Measurements from ENCODE around the gene SLC7A1.

SLC7A1 gene

DNA sequence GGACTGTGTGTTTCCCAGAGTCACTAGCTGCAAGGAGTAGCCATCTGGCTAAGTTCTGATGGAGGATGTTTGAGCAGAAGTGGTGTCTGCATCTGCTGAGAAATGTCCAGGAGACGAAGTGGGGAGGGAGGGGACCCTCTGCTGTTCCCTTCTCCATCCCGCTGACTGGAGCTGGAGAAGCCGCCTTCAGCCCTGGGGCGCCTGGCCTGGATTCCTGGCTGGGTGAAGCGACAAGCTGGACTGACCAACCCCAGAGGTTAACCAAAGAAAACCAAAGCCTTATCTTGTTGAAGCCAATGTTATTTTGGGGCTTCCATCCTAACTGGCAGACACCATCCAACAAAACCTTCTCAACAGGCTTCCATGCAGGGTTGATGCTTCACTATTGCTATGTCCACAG, 67.6 kb downstream of the SLC7A1 start:
- peaks cover 4% of the 10 kb centered on the region; the same call in 1 of the 2 replicates for H4K20me1 ChIP-seq (ENCODE audit: low read depth, low read length)
- no peak overlapping the region for H3K4me2 ChIP-seq (ENCODE audit: low read depth, low read length, poor library complexity, severe bottlenecking)
- no peaks in the 10 kb centered on the region for H3F3A ChIP-seq (ENCODE audit: insufficient read depth)
- no peak overlapping the region for H3K9ac ChIP-seq (ENCODE audit: low read length)
- H3K9me3 ChIP-seq (ENCODE audit: insufficient read depth, low read length) = no peaks in the 10 kb centered on the region
- no peaks in the 10 kb centered on the region for H3K79me2 ChIP-seq (ENCODE audit: insufficient read depth, low read length)
- H2AFZ ChIP-seq (ENCODE audit: low read depth, low read length, severe bottlenecking) = no peak overlapping the region
- no peak for TF ChIP-seq EZH2phosphoT487 (conservative IDR thresholded peaks at IDR 0.05; ENCODE audit: low read length)
- TF ChIP-seq, protein P1, sequence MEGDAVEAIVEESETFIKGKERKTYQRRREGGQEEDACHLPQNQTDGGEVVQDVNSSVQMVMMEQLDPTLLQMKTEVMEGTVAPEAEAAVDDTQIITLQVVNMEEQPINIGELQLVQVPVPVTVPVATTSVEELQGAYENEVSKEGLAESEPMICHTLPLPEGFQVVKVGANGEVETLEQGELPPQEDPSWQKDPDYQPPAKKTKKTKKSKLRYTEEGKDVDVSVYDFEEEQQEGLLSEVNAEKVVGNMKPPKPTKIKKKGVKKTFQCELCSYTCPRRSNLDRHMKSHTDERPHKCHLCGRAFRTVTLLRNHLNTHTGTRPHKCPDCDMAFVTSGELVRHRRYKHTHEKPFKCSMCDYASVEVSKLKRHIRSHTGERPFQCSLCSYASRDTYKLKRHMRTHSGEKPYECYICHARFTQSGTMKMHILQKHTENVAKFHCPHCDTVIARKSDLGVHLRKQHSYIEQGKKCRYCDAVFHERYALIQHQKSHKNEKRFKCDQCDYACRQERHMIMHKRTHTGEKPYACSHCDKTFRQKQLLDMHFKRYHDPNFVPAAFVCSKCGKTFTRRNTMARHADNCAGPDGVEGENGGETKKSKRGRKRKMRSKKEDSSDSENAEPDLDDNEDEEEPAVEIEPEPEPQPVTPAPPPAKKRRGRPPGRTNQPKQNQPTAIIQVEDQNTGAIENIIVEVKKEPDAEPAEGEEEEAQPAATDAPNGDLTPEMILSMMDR (IDR thresholded peaks at IDR 0.05; ENCODE audit: insufficient read depth, low read length, poor library complexity, severe bottlenecking) = no peak
- H3K36me3 ChIP-seq (ENCODE audit: low read length) = peaks cover 18% of the 10 kb centered on the region; the same call in 1 of the 2 replicates
- H3K9me2 ChIP-seq (replicated peaks; ENCODE audit: insufficient read depth, low read length) = no peaks in the 10 kb centered on the region
- no peak overlapping the region for H3K4me3 ChIP-seq (ENCODE audit: insufficient read depth, low read length, poor library complexity, severe bottlenecking)
- H3K27me3 ChIP-seq (ENCODE audit: low read length) = no peaks in the 10 kb centered on the region
- no peak overlapping the region for H3K27ac ChIP-seq (ENCODE audit: low read depth, low read length)

DNA sequence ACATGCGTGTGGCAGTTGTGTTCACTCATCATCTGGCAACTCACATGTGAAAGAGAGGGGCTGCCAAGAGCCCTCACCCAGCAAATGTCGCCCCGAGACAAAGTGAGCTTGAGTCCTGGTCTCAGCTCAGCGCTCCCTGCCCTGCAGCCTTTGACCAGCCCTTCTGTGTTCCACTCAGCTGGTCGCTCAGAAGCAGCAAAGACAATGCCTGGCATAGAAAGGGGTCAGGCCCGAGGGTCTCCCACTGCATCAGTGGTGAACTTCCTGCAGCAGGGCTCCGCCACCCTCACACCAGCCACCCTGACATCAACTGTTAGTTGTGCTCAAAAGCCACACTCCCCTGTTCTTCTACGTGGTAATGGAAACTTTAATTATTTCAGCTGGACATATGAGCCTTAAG, 68.0 kb downstream of the SLC7A1 start:
- TF ChIP-seq, protein P1 (IDR thresholded peaks at IDR 0.05; ENCODE audit: insufficient read depth, low read length, poor library complexity, severe bottlenecking) = no peak
- no peak for TF ChIP-seq EZH2phosphoT487 (conservative IDR thresholded peaks at IDR 0.05; ENCODE audit: low read length)

DNA sequence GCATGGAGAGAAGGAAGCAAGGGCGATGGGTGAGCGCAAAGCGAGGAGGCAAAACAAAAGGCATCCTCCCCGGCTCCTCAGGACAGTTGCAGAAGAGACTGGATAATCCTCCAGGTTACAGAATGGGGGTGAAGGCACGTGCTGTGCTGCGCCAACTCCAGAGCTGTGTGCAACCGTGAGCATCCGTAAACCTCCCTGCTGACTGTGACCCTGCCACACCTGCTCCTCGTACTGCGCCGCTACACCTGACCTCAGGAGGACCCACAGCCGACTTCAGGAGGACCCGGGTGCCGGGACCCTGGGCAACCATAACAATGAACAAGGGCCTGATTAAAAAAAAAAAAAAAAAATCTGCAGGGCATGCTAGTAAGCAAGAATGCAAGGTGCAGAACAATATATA, 68.7 kb downstream of the SLC7A1 start:
- no peak overlapping the region for H2AFZ ChIP-seq (ENCODE audit: low read depth, low read length, severe bottlenecking)
- H3F3A ChIP-seq (ENCODE audit: insufficient read depth) = no peaks in the 10 kb centered on the region
- peaks cover 19% of the 10 kb centered on the region; the same call in 1 of the 2 replicates for H3K36me3 ChIP-seq (ENCODE audit: low read length)
- TF ChIP-seq EZH2phosphoT487 (conservative IDR thresholded peaks at IDR 0.05; ENCODE audit: low read length) = no peak
- no peaks in the 10 kb centered on the region for H3K9me2 ChIP-seq (replicated peaks; ENCODE audit: insufficient read depth, low read length)
- H4K20me1 ChIP-seq (ENCODE audit: low read depth, low read length) = peaks cover 4% of the 10 kb centered on the region; the same call in 1 of the 2 replicates
- no peaks in the 10 kb centered on the region for H3K79me2 ChIP-seq (ENCODE audit: insufficient read depth, low read length)
- H3K4me2 ChIP-seq (ENCODE audit: low read depth, low read length, poor library complexity, severe bottlenecking) = no peak overlapping the region
- no peaks in the 10 kb centered on the region for H3K27me3 ChIP-seq (ENCODE audit: low read length)
- H3K27ac ChIP-seq (ENCODE audit: low read depth, low read length) = no peak overlapping the region
- H3K4me3 ChIP-seq (ENCODE audit: insufficient read depth, low read length, poor library complexity, severe bottlenecking) = no peak overlapping the region
- H3K9me3 ChIP-seq (ENCODE audit: insufficient read depth, low read length) = no peaks in the 10 kb centered on the region
- H3K9ac ChIP-seq (ENCODE audit: low read length) = no peak overlapping the region

More for the DNA sequence above, 68.0 kb downstream of the SLC7A1 start:
- Histone ChIP-seq H3K36me3 (ENCODE audit: low read length) (peaks cover 19% of the 10 kb centered on the region; the same call in 1 of the 2 replicates), H3K27ac (ENCODE audit: low read depth, low read length) (no peak overlapping the region), H3K79me2 (ENCODE audit: insufficient read depth, low read length) (no peaks in the 10 kb centered on the region), H3K4me3 (ENCODE audit: insufficient read depth, low read length, poor library complexity, severe bottlenecking) (no peak overlapping the region), H4K20me1 (ENCODE audit: low read depth, low read length) (peaks cover 4% of the 10 kb centered on the region; the same call in 1 of the 2 replicates), H3K9me2 (replicated peaks; ENCODE audit: insufficient read depth, low read length) (no peaks in the 10 kb centered on the region), H3K9me3 (ENCODE audit: insufficient read depth, low read length) (no peaks in the 10 kb centered on the region), H3K27me3 (ENCODE audit: low read length) (no peaks in the 10 kb centered on the region), H3F3A (ENCODE audit: insufficient read depth) (no peaks in the 10 kb centered on the region), H3K4me2 (ENCODE audit: low read depth, low read length, poor library complexity, severe bottlenecking) (no peak overlapping the region), H3K9ac (ENCODE audit: low read length) (no peak overlapping the region), H2AFZ (ENCODE audit: low read depth, low read length, severe bottlenecking) (no peak overlapping the region)

DNA sequence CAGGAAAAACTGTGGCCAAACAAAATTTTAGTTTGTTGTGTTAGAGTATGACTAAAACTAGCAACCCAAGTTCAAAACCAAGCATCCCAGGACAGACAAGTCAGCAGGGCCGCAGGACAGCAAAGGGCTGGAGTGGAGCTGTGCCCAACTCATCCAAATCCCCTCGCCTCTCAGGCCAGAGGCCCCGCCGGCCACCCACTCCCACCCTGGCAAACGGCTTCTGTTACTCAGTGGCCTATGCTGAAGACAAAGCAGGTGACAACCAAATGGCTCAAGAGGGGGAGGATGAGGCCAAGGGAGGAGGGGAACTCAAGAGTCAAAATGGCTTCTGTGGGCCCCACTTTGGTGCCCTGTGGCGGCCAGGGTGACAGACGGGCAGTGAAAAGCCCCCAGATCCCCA, 69.7 kb downstream of the SLC7A1 start:
- Histone ChIP-seq H3K9me3 (ENCODE audit: insufficient read depth, low read length) (no peaks in the 10 kb centered on the region), H3K4me2 (ENCODE audit: low read depth, low read length, poor library complexity, severe bottlenecking) (no peak overlapping the region), H3K27ac (ENCODE audit: low read depth, low read length) (no peak overlapping the region), H3K9me2 (replicated peaks; ENCODE audit: insufficient read depth, low read length) (no peaks in the 10 kb centered on the region), H3K36me3 (ENCODE audit: low read length) (peaks cover 24% of the 10 kb centered on the region; the same call in 1 of the 2 replicates), H4K20me1 (ENCODE audit: low read depth, low read length) (peaks cover 4% of the 10 kb centered on the region; the same call in 1 of the 2 replicates), H3K4me3 (ENCODE audit: insufficient read depth, low read length, poor library complexity, severe bottlenecking) (no peak overlapping the region), H3K9ac (ENCODE audit: low read length) (no peak overlapping the region), H3K79me2 (ENCODE audit: insufficient read depth, low read length) (no peaks in the 10 kb centered on the region), H3F3A (ENCODE audit: insufficient read depth) (no peaks in the 10 kb centered on the region), H2AFZ (ENCODE audit: low read depth, low read length, severe bottlenecking) (no peak overlapping the region), H3K27me3 (ENCODE audit: low read length) (no peaks in the 10 kb centered on the region)
- TF ChIP-seq, protein P1 (IDR thresholded peaks at IDR 0.05; ENCODE audit: insufficient read depth, low read length, poor library complexity, severe bottlenecking) = no peak
- TF ChIP-seq EZH2phosphoT487 (conservative IDR thresholded peaks at IDR 0.05; ENCODE audit: low read length) = no peak
